ENCODE results near the gene PTPRC.

Gene PTPRC

GRCh38 chr1:198650506-198650905, 11.7 kb downstream of the PTPRC start:
- no peak overlapping the region for H2BK12ac ChIP-seq (ENCODE audit: low read length)
- H3K79me2 ChIP-seq (ENCODE audit: control insufficient read depth, insufficient read depth, low read length, poor library complexity) = no peaks in the 10 kb centered on the region
- DNase-seq = no peak
- no peak overlapping the region for H3K23ac ChIP-seq (ENCODE audit: low read length)
- H3K79me1 ChIP-seq (ENCODE audit: low read length) = no peaks in the 10 kb centered on the region
- H4K91ac ChIP-seq (ENCODE audit: low read depth, low read length) = no peak overlapping the region
- H3K36me3 ChIP-seq (ENCODE audit: control insufficient read depth in 1 of 2, insufficient read depth in 2 of 2, low read length in 2 of 2) = no peaks in the 10 kb centered on the region
- H4K8ac ChIP-seq (ENCODE audit: low read depth, low read length) = no peak overlapping the region
- no peak overlapping the region for H3K9ac ChIP-seq (ENCODE audit: low read length)
- H4K12ac ChIP-seq (ENCODE audit: low read depth, low read length) = no peak overlapping the region
- no peak overlapping the region for H3K4me3 ChIP-seq (ENCODE audit: low read depth, low read length)
- H3K4ac ChIP-seq (ENCODE audit: low read depth, low read length) = no peak overlapping the region
- H2BK120ac ChIP-seq (ENCODE audit: insufficient read depth, low read length, poor library complexity) = no peak overlapping the region
- no peak overlapping the region for H2BK5ac ChIP-seq (ENCODE audit: low read depth, low read length, poor library complexity)
- H3K4me2 ChIP-seq (ENCODE audit: low read length) = no peak overlapping the region
- no CpG with 5 or more reads among the region's 1 CpG for WGBS (ENCODE audit: extremely low coverage, insufficient coverage, insufficient read length)
- no peak overlapping the region for H3K18ac ChIP-seq (ENCODE audit: low read length)
- H2AFZ ChIP-seq (ENCODE audit: insufficient read depth, low read length, poor library complexity) = no peak overlapping the region
- H3K9me3 ChIP-seq (ENCODE audit: insufficient read depth, low read depth, low read length) = no peaks in the 10 kb centered on the region
- H3K4me1 ChIP-seq (ENCODE audit: control insufficient read depth in 1 of 2, insufficient read depth in 2 of 2, low read length in 2 of 2) = no peaks in the 10 kb centered on the region
- no peak overlapping the region for H3K14ac ChIP-seq (ENCODE audit: low read length)
- H2AK5ac ChIP-seq (ENCODE audit: low read length) = no peak overlapping the region
- H3K27me3 ChIP-seq (ENCODE audit: insufficient read depth, low read length) = no peaks in the 10 kb centered on the region
- no peak overlapping the region for H3K27ac ChIP-seq (ENCODE audit: low read depth, low read length)

- no peak overlapping the region for H2BK120ac ChIP-seq (ENCODE audit: insufficient read depth, low read length, poor library complexity)
- H3K9me3 ChIP-seq (ENCODE audit: insufficient read depth, low read depth, low read length) = no peaks in the 10 kb centered on the region
- H3K79me1 ChIP-seq (ENCODE audit: low read length) = no peaks in the 10 kb centered on the region
- no peaks in the 10 kb centered on the region for H3K79me2 ChIP-seq (ENCODE audit: control insufficient read depth, insufficient read depth, low read length, poor library complexity)
- H4K8ac ChIP-seq (ENCODE audit: low read depth, low read length) = no peak overlapping the region
- H2BK5ac ChIP-seq (ENCODE audit: low read depth, low read length, poor library complexity) = no peak overlapping the region
- H3K4ac ChIP-seq (ENCODE audit: low read depth, low read length) = no peak overlapping the region
- no peak overlapping the region for H2AFZ ChIP-seq (ENCODE audit: insufficient read depth, low read length, poor library complexity)
- no peak overlapping the region for H3K18ac ChIP-seq (ENCODE audit: low read length)
- H3K27me3 ChIP-seq (ENCODE audit: insufficient read depth, low read length) = no peaks in the 10 kb centered on the region
- H3K4me3 ChIP-seq (ENCODE audit: low read depth, low read length) = no peak overlapping the region
- no peak overlapping the region for H4K91ac ChIP-seq (ENCODE audit: low read depth, low read length)
- no peak overlapping the region for H3K23ac ChIP-seq (ENCODE audit: low read length)
- H2AK5ac ChIP-seq (ENCODE audit: low read length) = no peak overlapping the region
- H3K4me2 ChIP-seq (ENCODE audit: low read length) = no peak overlapping the region
- H3K4me1 ChIP-seq (ENCODE audit: control insufficient read depth in 1 of 2, insufficient read depth in 2 of 2, low read length in 2 of 2) = no peaks in the 10 kb centered on the region
- H2BK12ac ChIP-seq (ENCODE audit: low read length) = no peak overlapping the region
- no peak overlapping the region for H3K14ac ChIP-seq (ENCODE audit: low read length)
- H4K12ac ChIP-seq (ENCODE audit: low read depth, low read length) = no peak overlapping the region
- H3K36me3 ChIP-seq (ENCODE audit: control insufficient read depth in 1 of 2, insufficient read depth in 2 of 2, low read length in 2 of 2) = no peaks in the 10 kb centered on the region
- DNase-seq = no peak
- WGBS (ENCODE audit: extremely low coverage, insufficient coverage, insufficient read length) = no CpG with 5 or more reads among the region's 7 CpGs
- H3K27ac ChIP-seq (ENCODE audit: low read depth, low read length) = no peak overlapping the region
- H3K9ac ChIP-seq (ENCODE audit: low read length) = no peak overlapping the region
Observed at GRCh38 chr1:198651650-198652400, 13.0 kb downstream of the PTPRC start.

GRCh38 chr1:198653808-198654413, 15.1 kb downstream of the PTPRC start:
- WGBS (ENCODE audit: extremely low coverage, insufficient coverage, insufficient read length) = no CpG with 5 or more reads among the region's 3 CpGs
- Histone ChIP-seq H4K8ac (ENCODE audit: low read depth, low read length) (no peak overlapping the region), H3K79me1 (ENCODE audit: low read length) (no peaks in the 10 kb centered on the region), H2BK5ac (ENCODE audit: low read depth, low read length, poor library complexity) (no peak overlapping the region), H3K9me3 (ENCODE audit: insufficient read depth, low read depth, low read length) (no peaks in the 10 kb centered on the region), H3K27ac (ENCODE audit: low read depth, low read length) (no peak overlapping the region), H2BK12ac (ENCODE audit: low read length) (no peak overlapping the region), H3K9ac (ENCODE audit: low read length) (no peak overlapping the region), H3K27me3 (ENCODE audit: insufficient read depth, low read length) (no peaks in the 10 kb centered on the region), H2BK120ac (ENCODE audit: insufficient read depth, low read length, poor library complexity) (no peak overlapping the region), H4K91ac (ENCODE audit: low read depth, low read length) (no peak overlapping the region), H3K18ac (ENCODE audit: low read length) (no peak overlapping the region), H4K12ac (ENCODE audit: low read depth, low read length) (no peak overlapping the region), H2AFZ (ENCODE audit: insufficient read depth, low read length, poor library complexity) (no peak overlapping the region), H3K36me3 (ENCODE audit: control insufficient read depth in 1 of 2, insufficient read depth in 2 of 2, low read length in 2 of 2) (no peaks in the 10 kb centered on the region), H3K4me1 (ENCODE audit: control insufficient read depth in 1 of 2, insufficient read depth in 2 of 2, low read length in 2 of 2) (no peaks in the 10 kb centered on the region), H3K79me2 (ENCODE audit: control insufficient read depth, insufficient read depth, low read length, poor library complexity) (no peaks in the 10 kb centered on the region), H3K4me2 (ENCODE audit: low read length) (no peak overlapping the region), H3K23ac (ENCODE audit: low read length) (no peak overlapping the region), H2AK5ac (ENCODE audit: low read length) (no peak overlapping the region), H3K14ac (ENCODE audit: low read length) (no peak overlapping the region), H3K4ac (ENCODE audit: low read depth, low read length) (no peak overlapping the region), H3K4me3 (ENCODE audit: low read depth, low read length) (no peak overlapping the region)
- DNase-seq = no peak

GRCh38 chr1:198655459-198656121, 16.8 kb downstream of the PTPRC start:
- DNase-seq = peak; percentile 35 to 79
- Histone ChIP-seq H2BK12ac (ENCODE audit: low read length) (no peak overlapping the region), H3K9ac (ENCODE audit: low read length) (no peak overlapping the region), H3K4me1 (ENCODE audit: control insufficient read depth in 1 of 2, insufficient read depth in 2 of 2, low read length in 2 of 2) (no peaks in the 10 kb centered on the region), H3K27ac (ENCODE audit: low read depth, low read length) (no peak overlapping the region), H2BK120ac (ENCODE audit: insufficient read depth, low read length, poor library complexity) (no peak overlapping the region), H3K4ac (ENCODE audit: low read depth, low read length) (no peak overlapping the region), H3K27me3 (ENCODE audit: insufficient read depth, low read length) (no peaks in the 10 kb centered on the region), H3K23ac (ENCODE audit: low read length) (no peak overlapping the region), H3K4me3 (ENCODE audit: low read depth, low read length) (no peak overlapping the region), H4K8ac (ENCODE audit: low read depth, low read length) (no peak overlapping the region), H3K18ac (ENCODE audit: low read length) (no peak overlapping the region), H4K91ac (ENCODE audit: low read depth, low read length) (no peak overlapping the region), H3K9me3 (ENCODE audit: insufficient read depth, low read depth, low read length) (no peaks in the 10 kb centered on the region), H2AK5ac (ENCODE audit: low read length) (no peak overlapping the region), H3K79me2 (ENCODE audit: control insufficient read depth, insufficient read depth, low read length, poor library complexity) (no peaks in the 10 kb centered on the region), H4K12ac (ENCODE audit: low read depth, low read length) (no peak overlapping the region), H3K4me2 (ENCODE audit: low read length) (no peak overlapping the region), H3K36me3 (ENCODE audit: control insufficient read depth in 1 of 2, insufficient read depth in 2 of 2, low read length in 2 of 2) (no peaks in the 10 kb centered on the region), H3K14ac (ENCODE audit: low read length) (no peak overlapping the region), H2BK5ac (ENCODE audit: low read depth, low read length, poor library complexity) (no peak overlapping the region), H3K79me1 (ENCODE audit: low read length) (peaks cover 2% of the 10 kb centered on the region), H2AFZ (ENCODE audit: insufficient read depth, low read length, poor library complexity) (no peak overlapping the region)
- WGBS (ENCODE audit: extremely low coverage, insufficient coverage, insufficient read length) = no CpG with 5 or more reads among the region's 1 CpG
